Measurements from ENCODE around the gene PTTG1. TPM values are rescaled to one million over a fixed set of nuclear protein-coding genes. Genes with fewer than 3 reads are reported as not detected.
A peak's percentile ranks its signal among the peaks of the same experiment; 100 is the strongest.

The PTTG1 gene
- 74.7 TPM for total RNA-seq

DNA sequence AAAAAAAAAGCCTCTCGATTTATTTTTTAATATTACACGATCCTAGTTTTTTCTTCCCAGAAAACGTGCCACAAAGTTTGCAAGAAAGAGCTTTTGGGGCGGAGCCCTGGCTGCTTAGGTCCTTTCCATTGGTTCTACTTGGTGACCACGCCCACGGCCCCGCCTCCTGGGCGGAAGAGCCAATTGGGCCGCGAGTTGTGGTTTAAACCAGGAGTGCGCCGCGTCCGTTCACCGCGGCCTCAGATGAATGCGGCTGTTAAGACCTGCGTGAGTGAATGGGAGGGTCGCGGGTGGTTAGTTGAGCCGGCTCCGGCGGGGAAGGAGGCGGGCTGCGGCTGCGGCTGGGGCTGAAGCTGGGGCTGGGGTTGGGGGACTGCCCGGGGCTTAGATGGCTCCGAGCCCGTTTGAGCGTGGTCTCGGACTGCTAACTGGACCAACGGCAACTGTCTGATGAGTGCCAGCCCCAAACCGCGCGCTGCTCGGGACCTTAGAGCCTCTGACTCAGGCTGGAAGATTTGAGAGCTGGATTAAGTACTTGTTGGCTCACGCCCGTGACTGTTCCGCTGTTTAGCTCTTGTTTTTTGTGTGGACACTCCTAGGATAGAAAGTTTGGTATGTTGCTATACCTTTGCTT lies at the start of gene PTTG1:
PTTG1 (plus strand) TSS at position 231 of the 634 bp plus-strand sequence. CDS start 458 bp downstream, outside the sequence.
- ATAC-seq = peak; percentile 88

DNA sequence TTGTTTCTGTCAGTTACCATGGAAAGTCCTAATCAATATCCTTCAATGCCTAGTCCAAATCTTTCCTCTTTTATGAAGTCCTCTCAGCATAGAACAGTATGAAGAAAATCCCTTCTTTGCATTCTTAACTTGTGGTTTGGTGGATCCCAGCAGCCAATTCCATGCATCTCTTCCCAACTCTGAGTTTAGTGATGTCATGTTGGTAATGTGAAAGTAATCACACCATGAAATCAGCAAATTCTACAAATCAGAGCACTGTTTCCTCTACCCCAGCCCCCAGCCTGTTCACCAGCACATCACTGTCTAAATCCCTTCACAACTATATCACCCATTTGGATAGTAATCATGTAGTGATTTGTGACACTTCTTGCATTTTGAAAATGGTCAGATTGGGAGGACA lies 46.5 kb upstream of the PTTG1 start:
- no peak for ATAC-seq

GRCh38 chr5:160375701-160376100 lies 46.0 kb upstream of the PTTG1 start:
- no peak for ATAC-seq

GRCh38 chr5:160376416-160376815 lies 45.2 kb upstream of the PTTG1 start:
- no peak for ATAC-seq

DNA sequence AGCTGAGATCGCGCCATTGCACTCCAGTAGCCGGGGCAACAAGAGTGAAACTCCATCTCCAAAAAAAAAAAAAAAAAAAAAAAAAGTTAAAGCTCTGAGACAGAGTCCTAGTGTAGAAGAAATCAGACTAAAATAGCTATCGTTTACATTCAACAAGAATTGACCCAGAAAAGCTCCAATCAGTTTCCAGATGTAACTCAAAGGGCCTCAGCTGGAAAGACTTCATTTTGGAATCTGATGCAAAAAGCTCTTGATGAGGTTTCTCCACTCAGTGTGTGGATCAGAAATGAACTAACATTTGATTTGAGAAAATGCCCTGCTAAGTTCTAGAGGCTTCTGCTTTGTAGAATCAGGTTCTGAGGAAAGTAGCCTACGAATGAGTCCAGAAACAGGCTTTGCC lies 44.0 kb upstream of the PTTG1 start:
- ATAC-seq = no peak

GRCh38 chr5:160378330-160378729 lies 43.3 kb upstream of the PTTG1 start:
- no peak for ATAC-seq

DNA sequence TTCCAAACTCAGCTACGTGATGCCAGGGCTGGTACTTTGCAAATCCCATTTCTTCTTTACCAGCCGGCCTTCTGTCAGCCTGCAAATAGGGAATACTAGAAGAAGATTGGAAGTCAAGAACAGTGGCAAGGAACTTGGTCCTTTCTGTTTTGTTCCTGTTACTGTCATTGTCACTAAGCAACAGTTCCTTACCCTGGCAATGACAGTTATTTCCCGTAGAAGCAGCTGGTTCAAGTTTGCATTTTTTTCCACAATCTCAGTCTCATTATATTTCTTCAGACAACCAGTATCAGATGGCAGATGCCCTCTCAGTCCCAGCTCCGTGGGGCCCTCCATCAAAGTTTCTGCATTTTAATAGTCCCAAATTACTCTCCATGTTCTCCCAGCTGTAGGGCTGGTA lies 42.1 kb upstream of the PTTG1 start:
- no peak for ATAC-seq

GRCh38 chr5:160380041-160380440 lies 41.6 kb upstream of the PTTG1 start:
- ATAC-seq = no peak

DNA sequence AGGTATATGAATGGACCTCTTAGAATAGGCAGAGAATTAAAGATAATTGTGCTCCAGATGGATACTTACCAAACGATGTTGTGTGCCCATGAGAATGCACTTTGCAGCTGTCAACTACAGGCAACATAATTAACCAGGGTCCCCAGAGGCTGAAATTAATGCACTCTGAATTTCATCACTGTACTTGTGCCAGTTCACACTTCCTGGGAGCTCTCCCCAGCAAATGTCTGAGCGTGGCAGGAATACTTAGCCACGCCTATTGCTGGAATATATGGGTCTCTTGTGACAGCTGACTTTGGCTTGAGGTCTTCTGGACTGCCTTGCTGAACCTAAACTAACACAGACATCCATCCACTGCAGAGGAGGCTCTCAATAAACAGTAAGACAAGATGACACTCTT lies 39.3 kb upstream of the PTTG1 start:
- no peak for ATAC-seq

- no peak for ATAC-seq
Observed at GRCh38 chr5:160384681-160385080, 37.0 kb upstream of the PTTG1 start.

GRCh38 chr5:160385496-160385895 lies 36.2 kb upstream of the PTTG1 start:
- no peak for ATAC-seq

GRCh38 chr5:160387445-160387844 lies 34.2 kb upstream of the PTTG1 start:
- ATAC-seq = no peak

DNA sequence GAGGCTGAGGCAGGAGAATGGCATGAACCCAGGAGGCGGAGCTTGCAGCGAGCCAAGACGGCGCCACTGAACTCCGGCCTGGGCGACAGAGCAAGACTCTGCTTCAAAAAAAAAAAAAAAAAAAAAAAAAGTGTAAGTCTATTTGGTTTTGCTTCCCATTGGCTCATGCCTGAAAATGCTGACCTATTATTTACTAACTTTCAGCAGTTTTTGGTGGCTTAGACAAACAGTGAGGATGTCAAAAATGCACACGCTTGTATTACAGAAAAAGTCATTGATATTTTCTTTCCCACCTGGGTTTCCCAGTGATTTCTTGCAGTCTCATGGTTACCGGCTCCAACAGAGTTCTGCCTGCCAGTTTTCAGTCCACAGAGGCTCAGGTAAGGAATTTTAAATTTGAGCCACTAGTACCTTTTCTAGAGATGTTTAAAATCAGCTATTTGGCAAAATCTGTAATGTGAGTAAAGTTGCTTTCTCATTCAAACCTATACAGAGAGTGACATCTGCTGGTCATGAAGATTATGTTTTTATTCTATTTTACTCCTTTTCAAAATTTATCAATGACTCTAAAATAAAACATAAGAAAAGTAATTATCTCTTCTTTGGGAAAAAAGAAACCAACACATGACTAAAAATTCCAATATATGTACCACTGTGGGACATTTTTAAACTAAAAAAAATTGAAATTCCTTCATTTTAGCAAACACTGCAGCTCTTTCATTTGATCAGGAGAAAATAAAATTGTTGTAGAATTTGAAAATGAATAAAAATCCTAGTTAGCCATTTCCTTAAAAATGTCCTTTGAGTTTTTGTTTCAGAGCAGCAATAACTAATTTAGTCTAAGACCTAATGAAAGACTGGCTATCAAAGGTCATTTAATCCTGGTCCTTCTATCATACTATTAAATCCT lies 30.6 kb upstream of the PTTG1 start:
- ATAC-seq = no peak

- ATAC-seq = no peak
Observed at GRCh38 chr5:160395111-160395510, 26.5 kb upstream of the PTTG1 start.

GRCh38 chr5:160397492-160397891 lies 24.2 kb upstream of the PTTG1 start:
- ATAC-seq = no peak

DNA sequence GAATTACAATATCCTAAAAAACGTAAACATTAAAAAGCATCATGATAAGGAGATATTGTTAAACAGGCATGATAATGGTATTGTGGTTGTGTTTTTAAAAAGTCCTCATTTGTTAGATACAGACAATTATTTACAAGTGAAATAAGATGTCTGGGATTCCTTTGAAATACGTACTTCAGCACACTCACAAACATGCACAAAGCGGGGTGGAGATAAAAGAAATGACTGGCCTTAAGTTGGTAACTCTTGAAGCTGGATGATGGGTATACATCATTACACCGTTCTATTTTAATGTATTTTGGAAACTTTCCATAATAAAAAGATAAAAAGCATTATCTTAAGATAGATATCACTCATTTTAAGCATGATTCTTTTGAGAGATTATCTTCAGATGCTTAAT lies 22.8 kb upstream of the PTTG1 start:
- ATAC-seq = no peak

GRCh38 chr5:160399402-160400353 lies 22.0 kb upstream of the PTTG1 start, which contains the start of gene FAM200C:
TSS of gene FAM200C (minus strand) at chr5:160400054. CDS start at chr5:160395490, 4,564 bp downstream.
- peak; percentile 99 for ATAC-seq

DNA sequence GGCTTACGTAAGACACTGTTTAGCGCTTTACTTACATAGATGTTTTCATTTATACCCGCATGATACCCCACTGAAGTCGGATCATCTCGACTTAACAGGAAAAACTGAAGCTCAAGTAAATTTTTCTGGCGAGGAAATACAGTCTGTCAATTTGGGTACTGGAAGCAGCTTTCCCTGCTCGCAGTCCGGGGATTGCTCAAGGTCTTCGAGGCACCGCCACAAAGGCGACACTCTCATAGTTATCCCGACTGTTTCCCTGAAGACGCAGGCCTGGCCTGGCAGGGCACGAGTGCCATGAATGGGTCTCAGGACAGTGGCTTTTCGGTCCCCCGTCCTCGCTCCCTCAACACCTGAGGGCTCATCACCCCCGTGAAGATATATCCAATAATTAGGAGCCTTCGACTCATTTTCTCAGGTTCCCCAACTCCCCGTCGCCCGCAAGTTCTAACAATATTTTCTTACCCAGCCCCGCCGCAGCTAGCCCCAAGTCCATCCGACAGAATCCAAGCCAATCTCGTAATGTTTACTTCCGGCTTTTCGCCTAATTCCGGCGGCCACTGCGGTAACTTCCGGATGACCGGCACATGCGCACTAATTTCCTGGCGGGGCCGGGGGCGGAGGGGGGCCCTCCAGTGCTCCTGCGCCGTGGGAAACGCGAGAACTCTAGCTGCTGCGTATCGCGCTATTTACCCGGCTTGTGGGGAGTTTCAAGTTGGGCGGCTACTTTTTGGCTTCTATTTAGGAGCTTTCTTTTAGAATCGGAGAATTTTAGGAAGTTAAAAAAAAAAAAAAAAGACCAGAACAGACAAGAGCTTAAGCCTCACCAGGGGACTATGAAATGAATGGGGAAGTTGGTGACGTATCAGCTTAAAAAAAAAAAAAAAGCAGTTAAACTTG lies 2.8 kb upstream of the PTTG1 start, which contains the start of gene SLU7:
SLU7 (minus strand) TSS at position 521 of the 897 bp plus-strand sequence. CDS start 3,787 bp downstream, outside the sequence.
- peak; percentile 83 for ATAC-seq

GRCh38 chr5:160419458-160420330 lies 2.0 kb upstream of the PTTG1 start:
- ATAC-seq = no peak

DNA sequence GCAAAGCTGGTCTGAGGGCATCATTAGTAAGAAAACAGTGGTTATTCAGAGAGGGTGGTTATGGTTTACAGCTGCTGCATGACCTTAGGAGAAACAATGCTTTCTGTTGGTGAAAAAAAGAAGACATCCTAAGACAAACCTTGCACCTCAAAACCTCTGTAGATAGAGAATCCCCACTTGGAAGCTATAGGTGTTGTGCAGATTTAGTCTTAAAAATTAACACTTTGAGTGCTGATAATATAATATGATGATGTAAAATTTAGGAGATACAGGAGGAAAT lies 1.4 kb upstream of the PTTG1 start:
- no peak for ATAC-seq

DNA sequence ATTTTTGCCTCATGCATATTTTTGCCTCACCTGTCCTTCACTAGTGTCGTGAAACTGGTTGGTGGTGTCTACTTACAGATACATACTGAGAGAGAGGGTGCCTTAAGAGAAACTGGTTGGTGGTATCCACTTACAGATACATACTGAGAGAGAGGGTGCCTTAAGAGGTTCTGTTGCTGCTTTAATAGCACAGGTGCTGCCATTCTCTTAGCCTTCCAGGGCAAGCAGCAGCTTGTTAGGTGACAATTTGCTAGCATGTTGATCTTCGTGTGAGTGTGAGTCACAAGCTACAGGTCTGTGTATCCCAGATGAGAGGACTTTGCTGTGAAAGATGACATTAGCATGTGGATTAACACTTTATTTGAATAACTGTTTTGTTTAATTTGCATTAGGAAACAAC lies 1.4 kb downstream of the PTTG1 start:
- ATAC-seq = peak; percentile 71

Measured in esophagus mucosa (tissue), 1 donor.